Measurements from ENCODE around the gene HLF.

HLF gene

GRCh38 chr17:55248077-55248476, 16.7 kb upstream of the HLF start:
- no peak for FAIRE-seq
- TF ChIP-seq CTCF (IDR thresholded peaks at IDR 0.05; ENCODE audit: insufficient read depth, missing control alignments) = no peak
- no peak for DNase-seq (ENCODE audit: insufficient read length, low spot score)

- TF ChIP-seq CTCF (IDR thresholded peaks at IDR 0.05; ENCODE audit: insufficient read depth, missing control alignments) = no peak
- DNase-seq (ENCODE audit: insufficient read length, low spot score) = no peak
- FAIRE-seq = no peak
These were observed 14.9 kb upstream of the HLF start for GRCh38 chr17:55249861-55250260.

- FAIRE-seq (no peak), DNase-seq (ENCODE audit: insufficient read length, low spot score) (no peak)
- no peak for TF ChIP-seq CTCF (IDR thresholded peaks at IDR 0.05; ENCODE audit: insufficient read depth, missing control alignments)
These were observed 10.4 kb upstream of the HLF start for GRCh38 chr17:55254375-55254774.

- no peak for FAIRE-seq
- no peak for DNase-seq (ENCODE audit: insufficient read length, low spot score)
- TF ChIP-seq CTCF (IDR thresholded peaks at IDR 0.05; ENCODE audit: insufficient read depth, missing control alignments) = no peak
These were observed 6.1 kb upstream of the HLF start for GRCh38 chr17:55258578-55259135.

GRCh38 chr17:55259684-55260111, 5.1 kb upstream of the HLF start:
- DNase-seq (ENCODE audit: insufficient read length, low spot score) = no peak
- FAIRE-seq = no peak
- TF ChIP-seq CTCF (IDR thresholded peaks at IDR 0.05; ENCODE audit: insufficient read depth, missing control alignments) = no peak

GRCh38 chr17:55261311-55261710, 3.4 kb upstream of the HLF start:
- TF ChIP-seq CTCF (IDR thresholded peaks at IDR 0.05; ENCODE audit: insufficient read depth, missing control alignments) = no peak
- DNase-seq (ENCODE audit: insufficient read length, low spot score) = no peak
- no peak for FAIRE-seq

GRCh38 chr17:55263569-55264277, 1.0 kb upstream of the HLF start:
- no peak for TF ChIP-seq CTCF (IDR thresholded peaks at IDR 0.05; ENCODE audit: insufficient read depth, missing control alignments)
- FAIRE-seq (no peak), DNase-seq (ENCODE audit: insufficient read length, low spot score) (no peak)
